AG04449 (cell line): ENCODE data around the gene HSP90AA1.
"Not testable (repeated sequence)": the region's sequence is repeated elsewhere in the genome, so short reads cannot be mapped to it uniquely, and the experiment has no call there.

Source experiments
- CTCF ChIA-PET: fragments of 350-600 bp; formaldehyde crosslinking; extraction: SDS; loops from one replicate; lab custom pipeline; 2021; ENCODE audit warnings: antibody characterized with exemption; lab: Yijun Ruan, JAX
- POLR2A ChIA-PET: fragments of 400-600, 350-600 bp; formaldehyde crosslinking; extraction: SDS; loops from one replicate; lab custom pipeline; 2020; ENCODE audit warnings: antibody characterized with exemption, inconsistent platforms; lab: Yijun Ruan, JAX
- DNase-seq: peaks from one replicate; pipeline ENCODE4 v3.0.0-alpha.2; 2010; ENCODE audit warnings: low read depth, low spot score
- H3K4me3 ChIP-seq: 2 replicates; pipeline ENCODE4 v1.5.1; 2011; ENCODE audit warnings: low read depth, mild to moderate bottlenecking, control low read depth, low read length
- CTCF ChIP-seq: IDR thresholded peaks from one replicate; pipeline ENCODE4 v1.5.1; 2011; ENCODE audit warnings: mild to moderate bottlenecking, moderate library complexity, low read length, control low read depth, inconsistent platforms; ENCODE audit not compliant: insufficient read depth; ENCODE audit errors: missing control alignments

HSP90AA1 gene

GRCh38 chr14:102086972-102087761 is at the start of gene HSP90AA1:
TSS of gene HSP90AA1 (minus strand) at chr14:102087044. CDS start at chr14:102086378, 666 bp downstream.
- CTCF ChIA-PET = interaction anchor here (0.6 to 3.0 kb wide), 6 partner anchors 11 to 127 kb away, joined by 3 to 32 read pairs (median 3); no protein-coding TSS in a partner anchor
- POLR2A ChIA-PET = interaction anchor here (0.7 kb wide), 1 partner anchor 228 kb away, joined by 3 read pairs; no protein-coding TSS in a partner anchor
- no peak for DNase-seq
- H3K4me3 ChIP-seq = peak within 1 kb of the TSS; percentile 82
- peak; percentile 14 for TF ChIP-seq CTCF

GRCh38 chr14:102135456-102135855 is 48.6 kb upstream of the HSP90AA1 start:
- H3K4me3 ChIP-seq, POLR2A ChIA-PET, DNase-seq: not testable (repeated sequence)
- CTCF ChIA-PET = interaction anchor here (1.3 kb wide), 1 partner anchor 40 kb away, joined by 4 read pairs; no protein-coding TSS in a partner anchor

DNA sequence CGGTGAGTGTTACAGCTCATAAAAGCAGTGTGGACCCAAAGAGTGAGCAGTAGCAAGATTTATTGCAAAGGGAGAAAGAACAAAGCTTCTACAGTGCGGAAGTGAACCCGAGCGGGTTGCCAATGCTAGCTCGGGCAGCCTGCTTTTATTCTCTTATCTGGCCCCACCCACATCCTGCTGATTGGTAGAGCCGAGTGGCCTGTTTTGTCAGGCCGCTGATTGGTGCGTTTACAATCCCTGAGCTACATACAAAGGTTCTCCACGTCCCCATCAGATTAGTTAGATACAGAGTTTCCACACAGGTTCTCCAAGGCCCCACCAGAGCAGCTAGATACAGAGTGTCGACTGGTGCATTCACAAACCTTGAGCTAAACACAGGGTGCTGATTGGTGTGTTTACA is 47.9 kb upstream of the HSP90AA1 start:
- POLR2A ChIA-PET = not testable (repeated sequence)

DNA sequence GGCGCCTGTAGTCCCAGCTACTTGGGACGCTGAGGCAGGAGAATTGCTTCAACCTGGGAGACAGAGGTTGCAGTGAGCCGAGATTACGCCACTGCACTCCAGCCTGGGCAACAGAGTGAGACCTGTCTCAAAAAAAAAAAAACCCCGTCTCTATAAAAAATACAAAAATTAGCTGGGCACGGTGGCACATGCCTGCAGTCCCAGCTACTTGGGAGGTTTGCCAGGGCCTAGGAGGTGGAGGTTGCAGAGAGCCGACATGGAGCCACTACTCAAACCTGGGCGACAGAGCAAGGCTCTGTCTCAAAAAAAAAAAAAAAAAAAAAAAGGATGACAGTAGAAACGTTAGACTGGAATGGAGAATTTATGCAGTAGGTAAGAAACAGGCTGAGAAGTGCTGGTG is 47.2 kb upstream of the HSP90AA1 start:
- DNase-seq, POLR2A ChIA-PET, H3K4me3 ChIP-seq, CTCF ChIA-PET: not testable (repeated sequence)

More for the DNA sequence above, 47.9 kb upstream of the HSP90AA1 start:
- CTCF ChIA-PET, DNase-seq, H3K4me3 ChIP-seq: not testable (repeated sequence)

DNA sequence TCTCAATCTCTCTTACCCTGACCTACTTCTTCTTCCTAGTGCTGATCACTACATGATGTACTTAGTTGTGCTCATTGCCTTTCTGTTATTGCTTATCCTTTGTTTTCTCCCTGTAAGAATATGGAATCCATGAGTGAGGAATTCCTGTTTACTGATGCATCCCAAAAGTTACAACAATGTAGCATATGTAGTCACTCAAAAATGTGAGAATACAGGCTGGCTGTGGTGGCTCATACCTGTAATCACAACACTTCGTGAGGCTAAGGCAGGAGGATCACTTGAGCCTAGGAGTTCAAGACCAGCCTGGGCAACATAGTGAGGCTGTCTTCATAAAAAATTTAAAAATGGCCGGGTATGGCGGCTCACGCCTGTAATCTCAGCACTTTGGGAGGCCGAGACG is 44.9 kb upstream of the HSP90AA1 start:
- ChIA-PET POLR2A (no interaction called here), CTCF (interaction anchor here (1.7 kb wide), 1 partner anchor 36 kb away, joined by 4 read pairs; no protein-coding TSS in a partner anchor)
- H3K4me3 ChIP-seq = no peak overlapping the region
- no peak for TF ChIP-seq CTCF
- no peak for DNase-seq

GRCh38 chr14:102126807-102127455 is 40.1 kb upstream of the HSP90AA1 start:
- ChIA-PET CTCF (interaction anchor here (2.0 kb wide), 1 partner anchor 30 kb away, joined by 5 read pairs; no protein-coding TSS in a partner anchor), POLR2A (interaction anchor here (0.6 kb wide), 1 partner anchor 41 kb away, joined by 4 read pairs; no protein-coding TSS in a partner anchor)
- no peak for DNase-seq
- H3K4me3 ChIP-seq = no peak overlapping the region
- no peak for TF ChIP-seq CTCF

- no peak for TF ChIP-seq CTCF
- no peak for DNase-seq
- POLR2A ChIA-PET = no interaction called here
- no peak overlapping the region for H3K4me3 ChIP-seq
- CTCF ChIA-PET = interaction anchor here (2.4 kb wide), 1 partner anchor 189 kb away, joined by 5 read pairs; no protein-coding TSS in a partner anchor
Measured at GRCh38 chr14:102125546-102125945, 38.7 kb upstream of the HSP90AA1 start.
